AG09319 (cell line): ENCODE results near the gene CA11.
"Not testable (repeated sequence)": the region's sequence is repeated elsewhere in the genome, so short reads cannot be mapped to it uniquely, and the experiment has no call there.

Source experiments
- DNase-seq: peaks from one replicate; pipeline ENCODE4 v3.0.0-alpha.2; 2010; ENCODE audit warnings: low read depth; ENCODE audit errors: extremely low read depth
- TF ChIP-seq, protein P1 (sequence below): IDR thresholded peaks from 2 replicates; pipeline ENCODE4 v1.5.1; 2011; ENCODE audit warnings: low read depth, mild to moderate bottlenecking, inconsistent platforms, low read length, moderate library complexity

CA11 gene

DNA sequence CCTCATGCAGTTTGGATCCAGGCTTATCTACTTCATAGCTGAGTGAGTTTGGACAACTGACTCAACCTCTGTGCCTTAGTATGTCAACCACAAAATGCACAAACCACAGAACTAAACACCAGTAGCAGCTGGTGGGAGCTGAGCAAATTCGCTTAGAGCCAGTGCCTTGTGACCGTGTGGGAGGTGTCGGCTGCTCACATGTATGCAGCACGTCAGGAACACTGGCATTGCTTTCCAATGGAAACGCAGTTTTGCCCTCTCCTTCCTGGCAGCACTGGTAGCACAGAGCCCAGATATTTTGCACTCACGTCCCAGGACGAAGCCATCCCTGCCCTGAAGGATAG is 35.1 kb upstream of the CA11 start:
- TF ChIP-seq, protein P1, sequence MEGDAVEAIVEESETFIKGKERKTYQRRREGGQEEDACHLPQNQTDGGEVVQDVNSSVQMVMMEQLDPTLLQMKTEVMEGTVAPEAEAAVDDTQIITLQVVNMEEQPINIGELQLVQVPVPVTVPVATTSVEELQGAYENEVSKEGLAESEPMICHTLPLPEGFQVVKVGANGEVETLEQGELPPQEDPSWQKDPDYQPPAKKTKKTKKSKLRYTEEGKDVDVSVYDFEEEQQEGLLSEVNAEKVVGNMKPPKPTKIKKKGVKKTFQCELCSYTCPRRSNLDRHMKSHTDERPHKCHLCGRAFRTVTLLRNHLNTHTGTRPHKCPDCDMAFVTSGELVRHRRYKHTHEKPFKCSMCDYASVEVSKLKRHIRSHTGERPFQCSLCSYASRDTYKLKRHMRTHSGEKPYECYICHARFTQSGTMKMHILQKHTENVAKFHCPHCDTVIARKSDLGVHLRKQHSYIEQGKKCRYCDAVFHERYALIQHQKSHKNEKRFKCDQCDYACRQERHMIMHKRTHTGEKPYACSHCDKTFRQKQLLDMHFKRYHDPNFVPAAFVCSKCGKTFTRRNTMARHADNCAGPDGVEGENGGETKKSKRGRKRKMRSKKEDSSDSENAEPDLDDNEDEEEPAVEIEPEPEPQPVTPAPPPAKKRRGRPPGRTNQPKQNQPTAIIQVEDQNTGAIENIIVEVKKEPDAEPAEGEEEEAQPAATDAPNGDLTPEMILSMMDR = no peak
- DNase-seq = no peak

DNA sequence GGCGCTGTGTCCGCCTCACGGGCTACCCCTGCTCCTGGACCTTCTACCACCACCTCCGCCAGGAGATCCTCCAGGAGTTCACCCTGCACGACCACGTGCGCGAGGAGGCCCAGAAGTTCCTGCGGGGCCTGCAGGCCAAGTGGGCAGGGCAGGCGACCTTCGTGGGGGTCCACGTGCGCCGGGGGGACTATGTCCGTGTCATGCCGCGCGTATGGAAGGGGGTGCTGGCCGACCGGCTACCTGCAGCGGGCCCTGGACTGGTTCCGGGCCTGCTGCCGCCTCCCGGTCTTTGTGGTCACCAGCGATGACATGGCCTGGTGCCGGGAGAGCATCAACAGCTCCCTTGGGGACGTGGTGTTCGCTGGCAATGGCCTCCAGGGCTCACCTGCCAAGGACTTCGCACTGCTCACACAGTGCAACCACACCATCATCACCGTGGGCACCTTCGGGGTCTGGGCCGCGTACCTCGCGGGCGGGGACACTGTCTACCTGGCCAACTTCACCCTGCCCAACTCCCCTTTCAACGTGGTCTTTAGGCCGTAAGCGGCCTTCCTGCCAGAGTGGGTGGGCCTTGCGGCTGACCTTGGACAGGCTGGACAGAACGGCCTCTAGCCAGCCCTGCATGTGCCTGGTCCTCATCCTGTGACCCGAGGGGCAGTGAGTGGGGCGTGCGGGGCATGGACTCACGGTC is 34.6 kb upstream of the CA11 start:
- TF ChIP-seq, protein P1 = no peak
- DNase-seq = no peak

DNA sequence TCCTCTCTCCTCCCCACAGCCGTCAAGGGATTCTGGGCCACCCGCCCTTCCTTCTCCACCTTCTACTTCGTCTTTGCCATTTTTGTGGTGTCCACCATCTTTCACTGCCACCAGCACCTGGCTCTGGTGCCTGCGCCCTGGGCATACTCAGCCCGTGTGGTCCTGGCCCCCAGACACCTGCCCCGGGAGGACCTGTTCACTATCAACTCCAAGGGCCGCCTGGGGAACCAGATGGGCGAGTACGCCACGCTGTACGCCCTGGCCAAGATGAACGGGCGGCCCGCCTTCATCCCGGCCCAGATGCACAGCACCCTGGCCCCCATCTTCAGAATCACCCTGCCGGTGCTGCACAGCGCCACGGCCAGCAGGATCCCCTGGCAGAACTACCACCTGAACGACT is 34.0 kb upstream of the CA11 start:
- DNase-seq = not testable (repeated sequence)

- TF ChIP-seq, protein P1 = no peak
Observed at GRCh38 chr19:48678201-48678600, 32.2 kb upstream of the CA11 start.

GRCh38 chr19:48676887-48677286 is 30.9 kb upstream of the CA11 start:
- no peak for DNase-seq
- TF ChIP-seq, protein P1 = no peak

More at GRCh38 chr19:48678201-48678600, 32.2 kb upstream of the CA11 start:
- DNase-seq = no peak

DNA sequence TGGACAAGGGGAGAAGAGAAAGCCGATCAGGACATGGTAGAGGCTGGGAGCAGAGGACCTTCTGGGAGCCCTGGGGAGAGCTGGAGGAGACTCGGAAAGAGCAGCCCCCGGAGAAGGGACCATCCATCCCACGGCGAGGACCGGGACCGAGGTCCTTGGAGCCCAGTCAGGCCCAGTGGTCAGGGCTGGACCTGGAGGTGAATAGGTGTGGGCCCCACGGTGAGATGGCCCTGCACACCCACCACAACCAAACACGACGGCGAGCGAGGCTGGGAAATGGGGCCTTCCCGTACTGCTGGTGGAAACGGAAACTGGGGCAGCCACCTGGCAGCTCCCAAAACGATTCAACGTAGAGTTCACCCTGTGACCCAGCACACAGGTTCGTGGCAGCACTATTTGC is 30.5 kb upstream of the CA11 start:
- DNase-seq = no peak
- TF ChIP-seq, protein P1 = no peak

GRCh38 chr19:48674921-48675824 is 29.2 kb upstream of the CA11 start:
- TF ChIP-seq, protein P1 = peak; percentile 92
- peak; percentile 37 for DNase-seq
